Effector memory CD4-positive, alpha-beta T cell (primary cell): Measurements from ENCODE around the gene MOV10.

ENCODE experiments used
- DNase-seq, 3 donors: peaks; one replicate each; pipeline ENCODE4 v3.0.0-alpha.2; 2020
- H3K27ac ChIP-seq: 2 replicates; pipeline ENCODE4 v1.7.0; 2013; ENCODE audit warnings: mild to moderate bottlenecking, low read length, moderate library complexity; ENCODE audit not compliant: insufficient read depth, poor library complexity, severe bottlenecking
- H3K27me3 ChIP-seq: replicated peaks from 2 replicates; pipeline ENCODE4 v1.7.0; 2013; ENCODE audit warnings: mild to moderate bottlenecking, low read length; ENCODE audit not compliant: insufficient read depth, control insufficient read depth, poor library complexity, severe bottlenecking
- H3K36me3 ChIP-seq: 2 replicates; pipeline ENCODE4 v1.7.0; 2013; ENCODE audit warnings: mild to moderate bottlenecking, low read length, moderate library complexity; ENCODE audit not compliant: control insufficient read depth, insufficient read depth
- H3K4me1 ChIP-seq: 2 replicates; pipeline ENCODE4 v1.7.0; 2013; ENCODE audit warnings: low read length, mild to moderate bottlenecking; ENCODE audit not compliant: control insufficient read depth, insufficient read depth, poor library complexity, severe bottlenecking
- H3K4me3 ChIP-seq: 2 replicates; pipeline ENCODE4 v1.7.0; 2013; ENCODE audit warnings: low read length, low read depth, mild to moderate bottlenecking; ENCODE audit not compliant: insufficient read depth, poor library complexity, severe bottlenecking
- H3K9me3 ChIP-seq: 2 replicates; pipeline ENCODE4 v1.7.0; 2013; ENCODE audit warnings: mild to moderate bottlenecking, low read length, moderate library complexity; ENCODE audit not compliant: control insufficient read depth

MOV10 gene

GRCh38 chr1:112687785-112688496 lies 13.5 kb downstream of the MOV10 start:
- no peak overlapping the region for H3K27ac ChIP-seq
- peaks cover 25% of the 10 kb centered on the region for H3K36me3 ChIP-seq

GRCh38 chr1:112688781-112689193 lies 14.3 kb downstream of the MOV10 start:
- no peaks in the 10 kb centered on the region for H3K27me3 ChIP-seq
- H3K4me3 ChIP-seq, result no peak overlapping the region
- no peak for DNase-seq
- no peaks in the 10 kb centered on the region for H3K9me3 ChIP-seq
- no peaks in the 10 kb centered on the region for H3K4me1 ChIP-seq
- H3K27ac ChIP-seq, result no peak overlapping the region
- peaks cover 29% of the 10 kb centered on the region for H3K36me3 ChIP-seq

More at GRCh38 chr1:112687785-112688496, 13.5 kb downstream of the MOV10 start:
- H3K4me3 ChIP-seq, result no peak overlapping the region
- DNase-seq, result no peak
- H3K27me3 ChIP-seq, result no peaks in the 10 kb centered on the region
- no peaks in the 10 kb centered on the region for H3K9me3 ChIP-seq
- H3K4me1 ChIP-seq, result no peaks in the 10 kb centered on the region

GRCh38 chr1:112689196-112689841 lies 14.9 kb downstream of the MOV10 start:
- H3K9me3 ChIP-seq, result no peaks in the 10 kb centered on the region
- no peaks in the 10 kb centered on the region for H3K27me3 ChIP-seq
- no peaks in the 10 kb centered on the region for H3K4me1 ChIP-seq
- peaks cover 35% of the 10 kb centered on the region for H3K36me3 ChIP-seq
- no peak for DNase-seq
- no peak overlapping the region for H3K27ac ChIP-seq
- H3K4me3 ChIP-seq, result no peak overlapping the region

GRCh38 chr1:112689842-112690237 lies 15.4 kb downstream of the MOV10 start:
- Histone ChIP-seq H3K27ac (no peak overlapping the region), H3K4me3 (no peak overlapping the region), H3K9me3 (no peaks in the 10 kb centered on the region), H3K4me1 (no peaks in the 10 kb centered on the region), H3K27me3 (no peaks in the 10 kb centered on the region), H3K36me3 (peaks cover 40% of the 10 kb centered on the region)
- DNase-seq, result no peak

- Histone ChIP-seq H3K9me3 (no peaks in the 10 kb centered on the region), H3K27me3 (no peaks in the 10 kb centered on the region), H3K4me1 (no peaks in the 10 kb centered on the region), H3K4me3 (no peak overlapping the region), H3K36me3 (peaks cover 58% of the 10 kb centered on the region), H3K27ac (no peak overlapping the region)
- no peak for DNase-seq
Observed at GRCh38 chr1:112692681-112693080, 18.2 kb downstream of the MOV10 start.

GRCh38 chr1:112693821-112694220 lies 19.4 kb downstream of the MOV10 start:
- H3K9me3 ChIP-seq, result no peaks in the 10 kb centered on the region
- no peak overlapping the region for H3K4me3 ChIP-seq
- H3K36me3 ChIP-seq, result peaks cover 64% of the 10 kb centered on the region
- no peaks in the 10 kb centered on the region for H3K4me1 ChIP-seq
- H3K27ac ChIP-seq, result no peak overlapping the region
- H3K27me3 ChIP-seq, result no peaks in the 10 kb centered on the region
- DNase-seq, result no peak

DNA sequence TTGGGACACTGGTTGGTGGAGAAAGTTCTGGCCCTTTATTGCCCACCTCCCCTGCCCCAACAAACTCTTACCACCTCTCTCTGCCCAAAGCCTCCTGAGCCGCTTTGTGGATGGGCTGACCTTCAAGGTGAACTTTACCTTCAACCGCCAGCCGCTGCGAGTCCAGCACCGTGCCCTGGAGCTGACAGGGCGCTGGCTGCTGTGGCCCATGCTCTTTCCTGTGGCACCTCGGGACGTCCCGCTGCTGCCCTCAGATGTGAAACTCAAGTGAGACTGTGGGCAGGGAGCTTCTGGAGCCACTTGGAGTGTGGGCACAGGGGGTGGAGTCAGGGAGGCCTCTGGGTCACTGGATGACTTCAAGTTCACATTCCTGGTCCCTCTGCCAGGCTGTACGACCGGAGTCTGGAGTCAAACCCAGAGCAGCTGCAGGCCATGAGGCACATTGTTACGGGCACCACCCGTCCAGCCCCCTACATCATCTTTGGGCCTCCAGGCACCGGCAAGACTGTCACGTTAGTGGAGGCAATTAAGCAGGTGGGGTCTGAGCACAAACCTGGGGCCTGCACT lies 20.0 kb downstream of the MOV10 start:
- DNase-seq, result no peak
- Histone ChIP-seq H3K9me3 (no peaks in the 10 kb centered on the region), H3K4me1 (no peaks in the 10 kb centered on the region), H3K36me3 (peaks cover 61% of the 10 kb centered on the region), H3K27ac (no peak overlapping the region), H3K4me3 (no peak overlapping the region), H3K27me3 (no peaks in the 10 kb centered on the region)

DNA sequence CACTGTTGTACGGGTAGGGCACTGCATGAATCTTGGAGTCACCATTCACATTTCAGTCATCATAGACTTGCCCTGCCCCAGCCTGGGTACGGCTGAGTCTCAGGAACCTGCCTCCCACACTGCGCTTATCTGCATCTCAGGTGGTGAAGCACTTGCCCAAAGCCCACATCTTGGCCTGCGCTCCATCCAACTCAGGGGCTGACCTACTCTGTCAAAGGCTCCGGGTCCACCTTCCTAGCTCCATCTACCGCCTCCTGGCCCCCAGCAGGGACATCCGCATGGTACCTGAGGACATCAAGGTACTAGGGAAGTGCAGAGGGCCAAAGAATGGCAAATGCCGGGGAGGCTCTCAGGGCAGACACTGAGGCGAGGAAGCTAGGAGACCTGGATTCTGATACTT lies 20.8 kb downstream of the MOV10 start:
- peaks cover under 1% of the 10 kb centered on the region for H3K4me1 ChIP-seq
- no peak overlapping the region for H3K27ac ChIP-seq
- no peaks in the 10 kb centered on the region for H3K27me3 ChIP-seq
- H3K9me3 ChIP-seq, result no peaks in the 10 kb centered on the region
- H3K36me3 ChIP-seq, result peaks cover 58% of the 10 kb centered on the region
- H3K4me3 ChIP-seq, result no peak overlapping the region
- DNase-seq, result no peak

DNA sequence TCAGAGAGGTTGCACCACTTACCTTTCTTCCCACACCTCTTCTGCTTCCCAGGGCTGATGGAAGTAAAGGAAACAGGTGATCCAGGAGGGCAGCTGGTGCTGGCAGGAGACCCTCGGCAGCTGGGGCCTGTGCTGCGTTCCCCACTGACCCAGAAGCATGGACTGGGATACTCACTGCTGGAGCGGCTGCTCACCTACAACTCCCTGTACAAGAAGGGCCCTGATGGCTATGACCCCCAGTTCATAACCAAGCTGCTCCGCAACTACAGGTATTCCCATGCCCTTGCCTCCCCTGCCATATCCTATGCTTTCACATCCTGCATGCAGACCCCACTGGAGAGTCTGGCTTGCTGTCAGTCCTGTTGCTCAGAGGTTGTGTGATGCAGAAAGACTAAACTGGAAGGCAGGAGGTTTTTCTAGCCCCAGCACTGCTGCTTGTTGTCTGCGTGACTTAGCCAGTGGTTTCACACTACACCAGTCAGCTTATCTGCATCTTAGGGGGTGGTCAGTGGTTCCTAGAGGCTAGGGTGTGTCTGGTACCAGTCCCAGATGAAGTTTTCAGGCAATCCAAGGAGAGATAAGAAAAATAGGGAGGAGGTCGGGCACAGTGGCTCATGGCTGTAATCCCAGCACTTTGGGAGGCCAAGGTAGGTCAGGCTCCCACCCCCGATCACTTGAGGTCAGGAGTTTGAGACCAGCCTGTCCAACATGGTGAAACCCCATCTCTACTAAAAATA lies 22.3 kb downstream of the MOV10 start:
- Histone ChIP-seq H3K4me3 (no peak overlapping the region), H3K27ac (no peak overlapping the region), H3K9me3 (no peaks in the 10 kb centered on the region), H3K4me1 (peaks cover 14% of the 10 kb centered on the region), H3K36me3 (peaks cover 54% of the 10 kb centered on the region), H3K27me3 (no peaks in the 10 kb centered on the region)
- DNase-seq, result no peak

DNA sequence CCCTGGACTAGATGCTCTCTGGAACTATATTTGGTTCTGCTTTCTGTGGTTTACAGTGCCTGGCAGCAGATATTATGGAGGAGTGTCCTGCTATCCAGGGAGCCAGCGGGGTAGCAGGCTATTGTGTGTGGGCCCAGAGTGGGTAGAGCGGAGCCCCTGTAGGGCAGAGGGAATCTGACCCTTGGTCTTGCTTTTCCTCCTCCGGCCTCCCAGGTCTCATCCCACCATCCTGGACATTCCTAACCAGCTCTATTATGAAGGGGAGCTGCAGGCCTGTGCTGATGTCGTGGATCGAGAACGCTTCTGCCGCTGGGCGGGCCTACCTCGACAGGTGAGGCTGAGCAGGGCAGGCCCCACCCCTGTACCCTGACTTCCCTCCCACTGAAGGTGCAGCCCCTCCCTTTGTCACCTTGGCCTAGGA lies 23.3 kb downstream of the MOV10 start:
- H3K36me3 ChIP-seq, result peaks cover 44% of the 10 kb centered on the region

More for the DNA sequence above, 23.3 kb downstream of the MOV10 start:
- H3K4me3 ChIP-seq, result no peak overlapping the region
- H3K27me3 ChIP-seq, result no peaks in the 10 kb centered on the region
- no peaks in the 10 kb centered on the region for H3K9me3 ChIP-seq
- no peak overlapping the region for H3K27ac ChIP-seq
- DNase-seq, result no peak
- peaks cover 14% of the 10 kb centered on the region for H3K4me1 ChIP-seq
